Measurements from ENCODE around the gene FAM47E.
A peak's percentile ranks its signal among the peaks of the same experiment; 100 is the strongest.

Gene FAM47E

GRCh38 chr4:76301068-76301774 lies 49.7 kb downstream of the FAM47E start:
- no peak for DNase-seq (ENCODE audit: low spot score)

GRCh38 chr4:76301775-76302162 lies 50.2 kb downstream of the FAM47E start:
- DNase-seq (ENCODE audit: low spot score) = no peak

- no peak for DNase-seq (ENCODE audit: low spot score)
Observed at GRCh38 chr4:76302826-76303438, 51.4 kb downstream of the FAM47E start.

GRCh38 chr4:76305033-76305687 lies 53.6 kb downstream of the FAM47E start:
- DNase-seq (ENCODE audit: low spot score) = no peak

- DNase-seq (ENCODE audit: low spot score) = peak; percentile 24
Observed at GRCh38 chr4:76305971-76306881, 54.7 kb downstream of the FAM47E start, which contains the start of gene STBD1. Gene STBD1 (plus strand): TSS chr4:76306733. CDS start chr4:76306770, 37 bp downstream.

GRCh38 chr4:76306882-76307659 lies 55.5 kb downstream of the FAM47E start:
- DNase-seq (ENCODE audit: low spot score) = peak; percentile 7

GRCh38 chr4:76307660-76308014 lies 56.1 kb downstream of the FAM47E start:
- DNase-seq (ENCODE audit: low spot score) = no peak

- DNase-seq (ENCODE audit: low spot score) = peak; percentile 4
Observed at GRCh38 chr4:76308548-76308947, 57.0 kb downstream of the FAM47E start.

- no peak for DNase-seq (ENCODE audit: low spot score)
Observed at GRCh38 chr4:76309939-76310550, 58.5 kb downstream of the FAM47E start.

GRCh38 chr4:76310683-76311082 lies 59.2 kb downstream of the FAM47E start:
- DNase-seq (ENCODE audit: low spot score) = no peak

GRCh38 chr4:76311896-76312331 lies 60.4 kb downstream of the FAM47E start:
- no peak for DNase-seq (ENCODE audit: low spot score)

- no peak for DNase-seq (ENCODE audit: low spot score)
Observed at GRCh38 chr4:76312457-76312856, 60.9 kb downstream of the FAM47E start.

- no peak for DNase-seq (ENCODE audit: low spot score)
Observed at GRCh38 chr4:76313547-76313946, 62.0 kb downstream of the FAM47E start.

- no peak for DNase-seq (ENCODE audit: low spot score)
Observed at GRCh38 chr4:76315267-76315918, 63.9 kb downstream of the FAM47E start.

- no peak for DNase-seq (ENCODE audit: low spot score)
Observed at GRCh38 chr4:76316131-76316530, 64.6 kb downstream of the FAM47E start.

- DNase-seq (ENCODE audit: low spot score) = no peak
Observed at GRCh38 chr4:76322236-76322635, 70.7 kb downstream of the FAM47E start.

- no peak for DNase-seq (ENCODE audit: low spot score)
Observed at GRCh38 chr4:76325072-76325471, 73.6 kb downstream of the FAM47E start.

- no peak for DNase-seq (ENCODE audit: low spot score)
Observed at GRCh38 chr4:76326515-76326914, 75.0 kb downstream of the FAM47E start.

Measured in SK-N-DZ (cell line).